Activated gamma-delta T cell (primary cell): ENCODE data around the gene SEC24D.
"Not testable (repeated sequence)": the region's sequence is repeated elsewhere in the genome, so short reads cannot be mapped to it uniquely, and the experiment has no call there.

Experiments
- DNase-seq: peaks from one replicate; lab custom pipeline; 2025; lab: John Stamatoyannopoulos, UW

Gene SEC24D

GRCh38 chr4:118811832-118812231 is 24.1 kb downstream of the SEC24D start:
- no peak for DNase-seq

GRCh38 chr4:118810991-118811764 is 24.7 kb downstream of the SEC24D start:
- no peak for DNase-seq

- DNase-seq = no peak
These were observed 28.3 kb downstream of the SEC24D start for GRCh38 chr4:118807659-118808058.

GRCh38 chr4:118803253-118803652 is 32.7 kb downstream of the SEC24D start:
- DNase-seq = no peak

GRCh38 chr4:118801895-118802575 is 33.9 kb downstream of the SEC24D start:
- DNase-seq = no peak

GRCh38 chr4:118799231-118799942 is 36.5 kb downstream of the SEC24D start:
- no peak for DNase-seq

- no peak for DNase-seq
These were observed 37.3 kb downstream of the SEC24D start for GRCh38 chr4:118798658-118799057.

- no peak for DNase-seq
These were observed 38.3 kb downstream of the SEC24D start for GRCh38 chr4:118797558-118798142.

- DNase-seq = not testable (repeated sequence)
These were observed 44.1 kb downstream of the SEC24D start for GRCh38 chr4:118791690-118792446.

- DNase-seq = no peak
These were observed 45.4 kb downstream of the SEC24D start for GRCh38 chr4:118790544-118790943.

GRCh38 chr4:118788911-118789310 is 47.0 kb downstream of the SEC24D start:
- DNase-seq = no peak

GRCh38 chr4:118787844-118788380 is 48.0 kb downstream of the SEC24D start:
- DNase-seq = no peak

- DNase-seq = no peak
These were observed 51.1 kb downstream of the SEC24D start for GRCh38 chr4:118784776-118785175.

- no peak for DNase-seq
These were observed 52.0 kb downstream of the SEC24D start for GRCh38 chr4:118783887-118784286.

GRCh38 chr4:118782886-118783285 is 53.0 kb downstream of the SEC24D start:
- DNase-seq = not testable (repeated sequence)

- DNase-seq = not testable (repeated sequence)
These were observed 58.3 kb downstream of the SEC24D start for GRCh38 chr4:118777649-118778048.

GRCh38 chr4:118776955-118777640 is 58.8 kb downstream of the SEC24D start:
- DNase-seq = not testable (repeated sequence)

- no peak for DNase-seq
These were observed 59.6 kb downstream of the SEC24D start for GRCh38 chr4:118776157-118776954.

- no peak for DNase-seq
These were observed 60.5 kb downstream of the SEC24D start for GRCh38 chr4:118775405-118775804.

- DNase-seq = no peak
These were observed 60.9 kb downstream of the SEC24D start for GRCh38 chr4:118774989-118775388.
